ENCODE data around the gene CPED1.
"Not testable (repeated sequence)": the region's sequence is repeated elsewhere in the genome, so short reads cannot be mapped to it uniquely, and the experiment has no call there.

CPED1 gene

GRCh38 chr7:121000081-121000983 lies 11.8 kb downstream of the CPED1 start:
- CTCF ChIA-PET = interaction anchor here (1.0 to 5.0 kb wide), 5 partner anchors 11 to 108 kb away, joined by 3 to 36 read pairs (median 7); partner anchors contain the start of gene CPED1
- no peaks in the 10 kb centered on the region for H3K9me3 ChIP-seq (ENCODE audit: control extremely low read depth in 1 of 5, control insufficient read depth in 4 of 5, insufficient read depth in 2 of 5, low read depth in 1 of 5, low read length in 4 of 5)
- DNase-seq = peak in 2 of 3 donors; percentile 76 to 77
- POLR2A ChIA-PET = no interaction called here
- 40% methylated on average over 3 of the region's 9 CpGs for WGBS (ENCODE audit: insufficient coverage)
- peaks cover 22 to 59% (median 42%) of the 10 kb centered on the region in 4 experiments for H3K4me1 ChIP-seq (ENCODE audit: control extremely low read depth in 1 of 4, control insufficient read depth in 4 of 4, insufficient read depth in 4 of 4, low read length in 3 of 4)
- H3K36me3 ChIP-seq (ENCODE audit: control insufficient read depth in 4 of 4, insufficient read depth in 4 of 4, low read length in 3 of 4) = peaks cover 0 to 4% (median 0%) of the 10 kb centered on the region in 4 experiments
- peak overlapping the region; percentile 21 to 69 for H3K27ac ChIP-seq (ENCODE audit: insufficient read depth in 1 of 2, low read depth in 1 of 2, low read length in 2 of 2, poor library complexity in 1 of 2, severe bottlenecking in 2 of 2)
- H3K27me3 ChIP-seq (replicated peaks in 2 of 5; ENCODE audit: control insufficient read depth in 4 of 5, insufficient read depth in 5 of 5, low read length in 4 of 5) = no peaks in the 10 kb centered on the region
- H3K4me3 ChIP-seq (ENCODE audit: control insufficient read depth in 1 of 7, extremely low read depth in 1 of 7, insufficient read depth in 4 of 7, low read depth in 2 of 7, low read length in 6 of 7) = peak overlapping the region in 3 of 7 experiments; percentile 6 to 61 (median 37)

- no peak overlapping the region for H3K4me3 ChIP-seq (ENCODE audit: control insufficient read depth in 1 of 7, extremely low read depth in 1 of 7, insufficient read depth in 4 of 7, low read depth in 2 of 7, low read length in 6 of 7)
- POLR2A ChIA-PET = interaction anchor here (1.0 kb wide), 1 partner anchor 11 kb away, joined by 3 read pairs; no protein-coding TSS in a partner anchor
- DNase-seq = no peak
- CTCF ChIA-PET = interaction anchor here (0.8 to 5.0 kb wide), 8 partner anchors 9 to 74 kb away, joined by 3 to 36 read pairs (median 4); partner anchors contain the start of gene CPED1
- H3K36me3 ChIP-seq (ENCODE audit: control insufficient read depth in 4 of 4, insufficient read depth in 4 of 4, low read length in 3 of 4) = peaks cover 0 to 4% (median 0%) of the 10 kb centered on the region in 4 experiments
- WGBS (ENCODE audit: insufficient coverage) = 0% methylated on average over 1 of the region's 3 CpGs
- H3K27ac ChIP-seq (ENCODE audit: insufficient read depth in 1 of 2, low read depth in 1 of 2, low read length in 2 of 2, poor library complexity in 1 of 2, severe bottlenecking in 2 of 2) = peak overlapping the region in 1 of 2 experiments; percentile 69
- H3K9me3 ChIP-seq (ENCODE audit: control extremely low read depth in 1 of 5, control insufficient read depth in 4 of 5, insufficient read depth in 2 of 5, low read depth in 1 of 5, low read length in 4 of 5) = no peaks in the 10 kb centered on the region
- peaks cover 16 to 51% (median 34%) of the 10 kb centered on the region in 4 experiments for H3K4me1 ChIP-seq (ENCODE audit: control extremely low read depth in 1 of 4, control insufficient read depth in 4 of 4, insufficient read depth in 4 of 4, low read length in 3 of 4)
- H3K27me3 ChIP-seq (replicated peaks in 2 of 5; ENCODE audit: control insufficient read depth in 4 of 5, insufficient read depth in 5 of 5, low read length in 4 of 5) = no peaks in the 10 kb centered on the region
Measured at GRCh38 chr7:121001234-121001906, 12.9 kb downstream of the CPED1 start.

- Histone ChIP-seq H3K27ac (ENCODE audit: insufficient read depth in 1 of 2, low read depth in 1 of 2, low read length in 2 of 2, poor library complexity in 1 of 2, severe bottlenecking in 2 of 2) (no peak overlapping the region), H3K27me3 (replicated peaks in 2 of 5; ENCODE audit: control insufficient read depth in 4 of 5, insufficient read depth in 5 of 5, low read length in 4 of 5) (no peaks in the 10 kb centered on the region), H3K36me3 (ENCODE audit: control insufficient read depth in 4 of 4, insufficient read depth in 4 of 4, low read length in 3 of 4) (peaks cover 0 to 4% (median 0%) of the 10 kb centered on the region in 4 experiments), H3K4me1 (ENCODE audit: control extremely low read depth in 1 of 4, control insufficient read depth in 4 of 4, insufficient read depth in 4 of 4, low read length in 3 of 4) (peaks cover 12 to 51% (median 30%) of the 10 kb centered on the region in 4 experiments), H3K4me3 (ENCODE audit: control insufficient read depth in 1 of 7, extremely low read depth in 1 of 7, insufficient read depth in 4 of 7, low read depth in 2 of 7, low read length in 6 of 7) (peak overlapping the region in 1 of 7 experiments; percentile 13), H3K9me3 (ENCODE audit: control extremely low read depth in 1 of 5, control insufficient read depth in 4 of 5, insufficient read depth in 2 of 5, low read depth in 1 of 5, low read length in 4 of 5) (no peaks in the 10 kb centered on the region)
- CTCF ChIA-PET = interaction anchor here (0.8 to 5.0 kb wide), 7 partner anchors 9 to 36 kb away, joined by 3 to 36 read pairs (median 4); partner anchors contain the start of gene CPED1
- POLR2A ChIA-PET = interaction anchor here (1.0 kb wide), 1 partner anchor 12 kb away, joined by 3 read pairs; no protein-coding TSS in a partner anchor
- WGBS (ENCODE audit: insufficient coverage) = no CpG with 5 or more reads among the region's 2 CpGs
- no peak for DNase-seq
Measured at GRCh38 chr7:121002048-121002756, 13.7 kb downstream of the CPED1 start.

DNA sequence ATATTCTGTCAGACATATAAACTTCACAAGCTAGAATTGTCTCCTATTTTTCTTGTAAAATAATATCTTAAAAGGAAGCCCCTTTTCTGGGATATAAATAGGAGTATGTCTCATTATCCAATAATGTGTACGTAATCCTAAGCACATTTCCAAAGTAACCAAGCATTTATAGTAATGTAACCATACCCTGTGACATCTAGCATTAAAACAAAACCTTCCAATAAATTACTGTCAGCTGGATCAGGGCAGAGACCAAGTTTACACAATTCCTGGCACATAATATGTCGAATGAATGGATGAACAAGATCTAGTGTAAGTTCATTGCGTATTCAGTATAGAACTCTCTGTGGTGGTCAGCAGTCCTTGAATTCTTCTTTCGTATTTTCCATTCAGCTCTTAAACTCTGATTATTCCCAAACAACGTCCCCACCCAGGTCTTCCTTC lies 14.3 kb downstream of the CPED1 start:
- Histone ChIP-seq H3K27ac (ENCODE audit: insufficient read depth in 1 of 2, low read depth in 1 of 2, low read length in 2 of 2, poor library complexity in 1 of 2, severe bottlenecking in 2 of 2) (no peak overlapping the region), H3K9me3 (ENCODE audit: control extremely low read depth in 1 of 5, control insufficient read depth in 4 of 5, insufficient read depth in 2 of 5, low read depth in 1 of 5, low read length in 4 of 5) (no peaks in the 10 kb centered on the region), H3K4me1 (ENCODE audit: control extremely low read depth in 1 of 4, control insufficient read depth in 4 of 4, insufficient read depth in 4 of 4, low read length in 3 of 4) (peaks cover 10 to 46% (median 27%) of the 10 kb centered on the region in 4 experiments), H3K4me3 (ENCODE audit: control insufficient read depth in 1 of 7, extremely low read depth in 1 of 7, insufficient read depth in 4 of 7, low read depth in 2 of 7, low read length in 6 of 7) (no peak overlapping the region), H3K36me3 (ENCODE audit: control insufficient read depth in 4 of 4, insufficient read depth in 4 of 4, low read length in 3 of 4) (peaks cover 0 to 4% (median 0%) of the 10 kb centered on the region in 4 experiments), H3K27me3 (replicated peaks in 2 of 5; ENCODE audit: control insufficient read depth in 4 of 5, insufficient read depth in 5 of 5, low read length in 4 of 5) (no peaks in the 10 kb centered on the region)
- no peak for DNase-seq
- CTCF ChIA-PET = interaction anchor here (1.4 to 5.0 kb wide), 4 partner anchors 8 to 23 kb away, joined by 3 to 36 read pairs (median 10); partner anchors contain the start of gene CPED1
- POLR2A ChIA-PET = interaction anchor here (1.0 kb wide), 1 partner anchor 12 kb away, joined by 3 read pairs; no protein-coding TSS in a partner anchor
- WGBS (ENCODE audit: insufficient coverage) = 96% methylated on average over 4 of the region's 5 CpGs

DNA sequence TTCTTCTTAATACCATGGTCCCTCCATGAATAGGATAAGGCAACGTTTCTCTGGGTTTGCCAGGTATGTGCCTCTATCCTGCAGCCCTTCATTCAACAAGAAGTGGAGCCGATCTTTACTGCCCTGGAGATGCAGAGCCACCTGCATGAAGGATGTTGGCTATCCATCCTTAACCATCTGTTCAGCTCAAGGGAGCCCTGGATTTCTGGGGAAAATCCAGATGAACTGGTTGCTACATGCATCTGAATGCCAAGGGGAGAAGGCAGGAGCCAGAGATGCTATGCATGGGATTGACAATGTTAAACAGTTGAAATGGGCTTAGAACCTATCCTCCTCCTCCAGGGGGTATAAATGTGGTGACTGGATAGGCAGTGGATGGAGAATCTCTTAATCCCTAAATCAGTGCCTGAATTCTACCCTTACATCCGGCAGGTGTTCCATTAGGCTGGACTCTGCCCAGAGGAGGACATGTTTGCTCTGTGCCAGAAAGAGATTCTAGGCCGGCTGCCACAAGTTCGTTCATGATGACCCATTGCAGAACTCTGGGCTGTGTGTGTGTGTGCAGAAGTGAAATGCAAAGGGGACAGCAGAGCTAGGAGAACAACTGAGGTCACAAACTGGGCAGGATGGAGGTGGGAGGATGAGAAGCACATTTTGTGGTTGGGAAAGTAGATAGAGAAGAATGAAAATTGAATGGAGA lies 15.6 kb downstream of the CPED1 start:
- 100% methylated on average over 5 of the region's 5 CpGs for WGBS (ENCODE audit: insufficient coverage)

GRCh38 chr7:121005058-121005457 lies 16.5 kb downstream of the CPED1 start:
- H3K27me3 ChIP-seq (replicated peaks in 2 of 5; ENCODE audit: control insufficient read depth in 4 of 5, insufficient read depth in 5 of 5, low read length in 4 of 5) = not testable (repeated sequence)
- 100% methylated on average over 2 of the region's 4 CpGs for WGBS (ENCODE audit: insufficient coverage)

More for the DNA sequence above, 15.6 kb downstream of the CPED1 start:
- Histone ChIP-seq H3K27me3 (replicated peaks in 2 of 5; ENCODE audit: control insufficient read depth in 4 of 5, insufficient read depth in 5 of 5, low read length in 4 of 5) (no peaks in the 10 kb centered on the region), H3K27ac (ENCODE audit: insufficient read depth in 1 of 2, low read depth in 1 of 2, low read length in 2 of 2, poor library complexity in 1 of 2, severe bottlenecking in 2 of 2) (no peak overlapping the region), H3K9me3 (ENCODE audit: control extremely low read depth in 1 of 5, control insufficient read depth in 4 of 5, insufficient read depth in 2 of 5, low read depth in 1 of 5, low read length in 4 of 5) (no peaks in the 10 kb centered on the region), H3K4me1 (ENCODE audit: control extremely low read depth in 1 of 4, control insufficient read depth in 4 of 4, insufficient read depth in 4 of 4, low read length in 3 of 4) (peaks cover 6 to 33% (median 16%) of the 10 kb centered on the region in 4 experiments), H3K36me3 (ENCODE audit: control insufficient read depth in 4 of 4, insufficient read depth in 4 of 4, low read length in 3 of 4) (peaks cover 0 to 4% (median 0%) of the 10 kb centered on the region in 4 experiments), H3K4me3 (ENCODE audit: control insufficient read depth in 1 of 7, extremely low read depth in 1 of 7, insufficient read depth in 4 of 7, low read depth in 2 of 7, low read length in 6 of 7) (no peak overlapping the region)
- DNase-seq = no peak
- ChIA-PET POLR2A (no interaction called here), CTCF (interaction anchor here (5.0 kb wide), 1 partner anchor 15 kb away, joined by 36 read pairs; the partner anchor contains the start of gene CPED1)

More at GRCh38 chr7:121005058-121005457, 16.5 kb downstream of the CPED1 start:
- POLR2A ChIA-PET; H3K27ac ChIP-seq (ENCODE audit: insufficient read depth in 1 of 2, low read depth in 1 of 2, low read length in 2 of 2, poor library complexity in 1 of 2, severe bottlenecking in 2 of 2); DNase-seq; CTCF ChIA-PET; H3K36me3 ChIP-seq (ENCODE audit: control insufficient read depth in 4 of 4, insufficient read depth in 4 of 4, low read length in 3 of 4); H3K9me3 ChIP-seq (ENCODE audit: control extremely low read depth in 1 of 5, control insufficient read depth in 4 of 5, insufficient read depth in 2 of 5, low read depth in 1 of 5, low read length in 4 of 5); H3K4me3 ChIP-seq (ENCODE audit: control insufficient read depth in 1 of 7, extremely low read depth in 1 of 7, insufficient read depth in 4 of 7, low read depth in 2 of 7, low read length in 6 of 7): not testable (repeated sequence)
- H3K4me1 ChIP-seq (ENCODE audit: control extremely low read depth in 1 of 4, control insufficient read depth in 4 of 4, insufficient read depth in 4 of 4, low read length in 3 of 4) = peaks cover 2 to 23% (median 13%) of the 10 kb centered on the region in 4 experiments
